Chondrocyte (in vitro differentiated cells): ENCODE measurements around the gene EFHD2. TPM values are rescaled to one million over a fixed set of nuclear protein-coding genes. Genes with fewer than 3 reads are reported as not detected.

Experiments
- DNase-seq: peaks from one replicate; pipeline ENCODE4 v3.0.0; 2021; ENCODE audit warnings: mixed read lengths, low spot score
- H3K27ac Mint-ChIP-seq: one replicate; pipeline ENCODE4 v1.8.0; 2021; ENCODE audit warnings: mild to moderate bottlenecking, moderate library complexity, mixed read lengths; ENCODE audit not compliant: unreplicated experiment
- H3K27me3 Mint-ChIP-seq: 2 replicates; pipeline ENCODE4 v1.8.0; 2021; ENCODE audit warnings: low read depth, mixed read lengths
- H3K36me3 Mint-ChIP-seq: 2 replicates; pipeline ENCODE4 v1.8.0; 2021; ENCODE audit warnings: low read depth, mixed read lengths
- H3K4me1 Mint-ChIP-seq: 2 replicates; pipeline ENCODE4 v1.8.0; 2021; ENCODE audit warnings: low read depth, mild to moderate bottlenecking, mixed read lengths
- H3K4me3 Mint-ChIP-seq: one replicate; pipeline ENCODE4 v1.8.0; 2021; ENCODE audit warnings: mild to moderate bottlenecking, moderate library complexity, mixed read lengths; ENCODE audit not compliant: unreplicated experiment
- H3K9me3 Mint-ChIP-seq: 2 replicates; pipeline ENCODE4 v1.8.0; 2021; ENCODE audit warnings: low read depth, mixed read lengths
- CTCF ChIP-seq: fragments of 200-600 bp; sonication (generic); IDR thresholded peaks from 2 replicates; pipeline ENCODE4 v1.5.0; 2021; ENCODE audit warnings: antibody characterized with exemption, mild to moderate bottlenecking, moderate library complexity
- total RNA-seq: library from RNA; stranded (reverse); gene quantifications from 3 replicates; pipeline ENCODE4 v1.2.1, GENCODE V29; 2021

EFHD2 gene
- total RNA-seq, 1 donor from 2014 or later = 7.9 TPM

GRCh38 chr1:15380601-15381508 lies 28.8 kb upstream of the EFHD2 start:
- Mint-ChIP-seq H3K27me3 (peaks cover 45% of the 10 kb centered on the region), H3K36me3 (no peaks in the 10 kb centered on the region), H3K9me3 (no peaks in the 10 kb centered on the region), H3K27ac (no peak overlapping the region), H3K4me1 (no peaks in the 10 kb centered on the region), H3K4me3 (no peak overlapping the region)
- DNase-seq = no peak
- no peak for TF ChIP-seq CTCF

- no peak for TF ChIP-seq CTCF
- Mint-ChIP-seq H3K4me3 (no peak overlapping the region), H3K36me3 (no peaks in the 10 kb centered on the region), H3K27ac (no peak overlapping the region), H3K4me1 (no peaks in the 10 kb centered on the region), H3K9me3 (no peaks in the 10 kb centered on the region), H3K27me3 (peaks cover 47% of the 10 kb centered on the region)
- no peak for DNase-seq
These were observed 27.9 kb upstream of the EFHD2 start for GRCh38 chr1:15381805-15382204.

GRCh38 chr1:15382601-15383518 lies 26.8 kb upstream of the EFHD2 start:
- Mint-ChIP-seq H3K4me3 (no peak overlapping the region), H3K27ac (no peak overlapping the region), H3K36me3 (no peaks in the 10 kb centered on the region), H3K4me1 (no peaks in the 10 kb centered on the region), H3K9me3 (no peaks in the 10 kb centered on the region), H3K27me3 (peaks cover 49% of the 10 kb centered on the region)
- no peak for TF ChIP-seq CTCF
- DNase-seq = no peak

GRCh38 chr1:15383810-15384209 lies 25.9 kb upstream of the EFHD2 start:
- Mint-ChIP-seq H3K9me3 (no peaks in the 10 kb centered on the region), H3K36me3 (no peaks in the 10 kb centered on the region), H3K27me3 (peaks cover 48% of the 10 kb centered on the region), H3K4me1 (no peaks in the 10 kb centered on the region), H3K4me3 (no peak overlapping the region), H3K27ac (no peak overlapping the region)
- TF ChIP-seq CTCF = no peak
- DNase-seq = no peak

- H3K27me3 Mint-ChIP-seq = peaks cover 47% of the 10 kb centered on the region
- no peaks in the 10 kb centered on the region for H3K36me3 Mint-ChIP-seq
- TF ChIP-seq CTCF = no peak
- no peaks in the 10 kb centered on the region for H3K4me1 Mint-ChIP-seq
- no peak overlapping the region for H3K27ac Mint-ChIP-seq
- no peak for DNase-seq
- no peaks in the 10 kb centered on the region for H3K9me3 Mint-ChIP-seq
- no peak overlapping the region for H3K4me3 Mint-ChIP-seq
These were observed 25.3 kb upstream of the EFHD2 start for GRCh38 chr1:15384301-15384901.
